OCI-LY7 (cell line): ENCODE data around the gene TECTA. TPM values are rescaled to one million over a fixed set of nuclear protein-coding genes. Genes with fewer than 3 reads are reported as not detected.

Source experiments
- BruUV-seq: library from RNA; stranded (reverse); fragments of 400-500 nt; replicated peaks from 2 replicates; lab custom pipeline; 2021; lab: Mats Ljungman, UMichigan
- CTCF ChIA-PET: fragments of 300-600 bp; sonication (Branson Sonifier 250); formaldehyde crosslinking; loops from one replicate; lab custom pipeline; 2022; ENCODE audit warnings: antibody characterized with exemption; ENCODE audit not compliant: unreplicated experiment; lab: Charles Lee
- POLR2A ChIA-PET: fragments of 300-600 bp; sonication (Branson Sonifier 250); formaldehyde crosslinking; loops from one replicate; lab custom pipeline; 2022; ENCODE audit warnings: antibody characterized with exemption; lab: Charles Lee
- DNase-seq: peaks from one replicate; pipeline ENCODE4 v3.0.0-alpha.2; 2015; ENCODE audit warnings: low spot score
- H2AFZ ChIP-seq: fragments of 200-600 bp; sonication (generic), shearing (Covaris generic); 2 replicates; pipeline ENCODE4 v1.6.1; 2014; ENCODE audit warnings: mild to moderate bottlenecking, antibody characterized with exemption, low read length, moderate library complexity
- H3K27ac ChIP-seq: fragments of 200-600 bp; sonication (generic); 2 replicates; pipeline ENCODE4 v1.5.1; 2014; ENCODE audit warnings: mixed run types, low read depth, mild to moderate bottlenecking, moderate library complexity, low read length, inconsistent platforms; ENCODE audit not compliant: poor library complexity, severe bottlenecking
- H3K36me3 ChIP-seq: fragments of 200-600 bp; sonication (generic); 2 replicates; pipeline ENCODE4 v1.6.1; 2014; ENCODE audit warnings: mild to moderate bottlenecking, antibody characterized with exemption, low read length, moderate library complexity, mixed read lengths; ENCODE audit not compliant: insufficient read depth
- H3K4me1 ChIP-seq: fragments of 200-600 bp; sonication (generic); 2 replicates; pipeline ENCODE4 v1.5.1; 2014; ENCODE audit warnings: mild to moderate bottlenecking, low read length; ENCODE audit not compliant: insufficient read depth, poor library complexity, severe bottlenecking
- H3K4me2 ChIP-seq: fragments of 200-600 bp; sonication (generic); 2 replicates; pipeline ENCODE4 v1.6.1; 2014; ENCODE audit warnings: mild to moderate bottlenecking, low read length
- H3K4me3 ChIP-seq: fragments of 200-600 bp; sonication (generic); 2 replicates; pipeline ENCODE4 v1.5.1; 2014; ENCODE audit warnings: mild to moderate bottlenecking, low read depth, low read length; ENCODE audit not compliant: poor library complexity, severe bottlenecking
- H3K79me2 ChIP-seq: fragments of 200-600 bp; sonication (generic); 2 replicates; pipeline ENCODE4 v1.6.1; 2016; ENCODE audit warnings: low read depth, mild to moderate bottlenecking, low read length, moderate library complexity, mixed read lengths; ENCODE audit not compliant: insufficient read depth
- H3K9me2 ChIP-seq: fragments of 200-600 bp; sonication (generic); 2 replicates; pipeline ENCODE4 v1.6.1; 2016; ENCODE audit warnings: mild to moderate bottlenecking, low read length, mixed read lengths; ENCODE audit not compliant: insufficient read depth
- H3K9me3 ChIP-seq: fragments of 200-600 bp; sonication (generic); 2 replicates; pipeline ENCODE4 v1.6.1; 2014; ENCODE audit warnings: mild to moderate bottlenecking, mixed run types, low read length, mixed read lengths
- H4K20me1 ChIP-seq: fragments of 200-600 bp; sonication (generic); 2 replicates; pipeline ENCODE4 v1.6.1; 2014; ENCODE audit warnings: mild to moderate bottlenecking, antibody characterized with exemption, low read length, moderate library complexity, mixed read lengths; ENCODE audit not compliant: insufficient read depth
- CTCF ChIP-seq: fragments of 200-600 bp; sonication (generic); conservative IDR thresholded peaks from 2 replicates; pipeline ENCODE4 v1.5.1; 2014; ENCODE audit warnings: mild to moderate bottlenecking, antibody characterized with exemption, low read length, moderate library complexity, mixed read lengths
- EZH2phosphoT487 ChIP-seq: fragments of 200-600 bp; sonication (generic); IDR thresholded peaks from 2 replicates; pipeline ENCODE4 v1.6.1; 2018; ENCODE audit warnings: low read depth, borderline replicate concordance, mild to moderate bottlenecking, mixed run types, antibody characterized with exemption, low read length, moderate library complexity, mixed read lengths
- intact Hi-C: fragments of 100-400 bp; cut with micrococcal nuclease; formaldehyde crosslinking; loops from one replicate; pipeline ENCODE4 v1.10.0; 2022; ENCODE audit not compliant: unreplicated experiment
- total RNA-seq, 2 experiments: library from RNA; depleted of rRNA in 1 of 2; stranded (reverse); fragments of >200 nt in 1 of 2; shearing (Covaris generic) in 1 of 2; gene quantifications; 2 replicates each; pipeline ENCODE4 v1.2.3, GENCODE V29; 2014 to 2022

TECTA gene
- total RNA-seq, 2 experiments from 2014 or later: 0.32 to 0.48 TPM

DNA sequence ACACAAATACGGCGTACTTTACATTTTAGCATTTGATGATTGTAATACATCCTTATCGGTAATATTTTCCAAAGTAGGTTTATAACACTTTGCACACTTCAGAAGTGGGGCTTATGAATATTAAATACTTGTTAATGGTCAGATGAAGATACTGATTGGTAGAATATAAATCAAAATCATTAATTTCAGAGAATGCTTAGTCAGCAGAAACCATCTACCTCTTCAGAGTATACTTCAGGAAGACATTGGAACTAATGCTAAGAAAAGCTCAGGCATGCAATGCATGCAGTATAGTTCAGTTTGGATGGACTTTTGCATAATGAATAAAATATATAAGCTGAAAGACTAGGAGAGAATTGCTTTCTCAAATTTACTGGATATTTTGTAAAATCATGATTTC lies 19.7 kb upstream of the TECTA start:
- POLR2A ChIA-PET: no interaction called here
- Histone ChIP-seq H2AFZ (no peak overlapping the region), H3K4me3 (no peak overlapping the region), H3K79me2 (no peaks in the 10 kb centered on the region), H3K36me3 (no peaks in the 10 kb centered on the region), H3K4me1 (no peaks in the 10 kb centered on the region), H3K9me2 (no peaks in the 10 kb centered on the region), H3K27ac (no peak overlapping the region), H4K20me1 (no peaks in the 10 kb centered on the region), H3K9me3 (no peaks in the 10 kb centered on the region), H3K4me2 (no peak overlapping the region)
- intact Hi-C loops: no loop called here
- BruUV-seq: no TSS peak
- TF ChIP-seq CTCF: no peak
- TF ChIP-seq EZH2phosphoT487: no peak
- DNase-seq: no peak
- CTCF ChIA-PET: no interaction called here

- BruUV-seq: no TSS peak
- CTCF ChIA-PET: no interaction called here
Measured at GRCh38 chr11:121082219-121082618, 18.8 kb upstream of the TECTA start.

DNA sequence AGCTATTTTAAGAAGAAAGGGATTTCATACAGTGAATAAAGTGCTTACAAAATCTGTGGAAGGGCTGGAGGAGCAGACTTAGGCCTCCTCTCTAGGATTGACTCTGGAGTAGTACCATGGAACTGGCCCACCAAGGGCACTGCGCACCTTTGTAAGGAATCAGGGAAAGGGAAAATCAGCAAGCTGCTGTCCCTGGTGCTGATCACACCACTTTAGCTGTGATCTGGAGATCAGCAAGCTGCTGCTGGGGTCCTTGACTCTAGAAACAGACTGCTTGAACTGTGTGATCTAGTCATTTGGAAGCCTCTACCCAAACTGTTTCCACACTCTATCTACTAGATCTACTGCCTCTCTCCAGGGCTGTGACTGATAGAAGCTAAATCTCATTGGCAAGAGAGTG lies 18.4 kb upstream of the TECTA start:
- DNase-seq: no peak
- H3K9me2 ChIP-seq: no peaks in the 10 kb centered on the region
- H3K4me1 ChIP-seq: no peaks in the 10 kb centered on the region
- no peak overlapping the region for H3K4me3 ChIP-seq
- TF ChIP-seq EZH2phosphoT487: no peak
- no peak for TF ChIP-seq CTCF
- no peaks in the 10 kb centered on the region for H3K79me2 ChIP-seq
- BruUV-seq: no TSS peak
- peaks cover under 1% of the 10 kb centered on the region; the same call in 1 of the 2 replicates for H3K36me3 ChIP-seq
- H3K27ac ChIP-seq: no peak overlapping the region
- ChIA-PET CTCF (no interaction called here), POLR2A (no interaction called here)
- H2AFZ ChIP-seq: no peak overlapping the region
- no peak overlapping the region for H3K4me2 ChIP-seq
- no peaks in the 10 kb centered on the region for H4K20me1 ChIP-seq
- intact Hi-C loops: no loop called here
- H3K9me3 ChIP-seq: no peaks in the 10 kb centered on the region

More at GRCh38 chr11:121082219-121082618, 18.8 kb upstream of the TECTA start:
- no peak overlapping the region for H3K4me2 ChIP-seq
- TF ChIP-seq EZH2phosphoT487 (no peak), CTCF (no peak)
- no peaks in the 10 kb centered on the region for H3K4me1 ChIP-seq
- no peaks in the 10 kb centered on the region for H3K9me2 ChIP-seq
- POLR2A ChIA-PET: no interaction called here
- H2AFZ ChIP-seq: no peak overlapping the region
- no peaks in the 10 kb centered on the region for H3K36me3 ChIP-seq
- no peak overlapping the region for H3K4me3 ChIP-seq
- no peaks in the 10 kb centered on the region for H4K20me1 ChIP-seq
- intact Hi-C loops: no loop called here
- H3K9me3 ChIP-seq: no peaks in the 10 kb centered on the region
- H3K79me2 ChIP-seq: no peaks in the 10 kb centered on the region
- no peak for DNase-seq
- no peak overlapping the region for H3K27ac ChIP-seq
